ENCODE results near the gene DGKG.

- TF ChIP-seq POLR2A (IDR thresholded peaks at IDR 0.05; ENCODE audit: low read length) = no peak
- TF ChIP-seq GATA1 (IDR thresholded peaks at IDR 0.05; ENCODE audit: low read depth, low read length) = no peak
Observed at GRCh38 chr3:186151077-186151971, 210.7 kb downstream of the DGKG start.
